Smooth muscle cell (in vitro differentiated cells): ENCODE data around the gene SLC9A9. TPM values are rescaled to one million over a fixed set of nuclear protein-coding genes. Genes with fewer than 3 reads are reported as not detected.

Source experiments
- DNase-seq: peaks from one replicate; lab custom pipeline; 2025; ENCODE audit not compliant: unreplicated experiment; lab: John Stamatoyannopoulos, UW
- H2AFZ ChIP-seq: fragments of 200-600 bp; sonication (generic); 2 replicates; pipeline ENCODE4 v1.6.0; 2016; ENCODE audit warnings: antibody characterized with exemption, low read depth, mild to moderate bottlenecking
- H3F3A ChIP-seq: fragments of 200-600 bp; sonication (generic); 2 replicates; pipeline ENCODE4 v1.6.0; 2017; ENCODE audit warnings: antibody characterized with exemption, low read depth
- H3K27ac ChIP-seq: fragments of 200-600 bp; sonication (generic); 2 replicates; pipeline ENCODE4 v1.5.1; 2016; ENCODE audit warnings: low read depth, mild to moderate bottlenecking
- H3K27me3 ChIP-seq: fragments of 200-600 bp; sonication (generic); 2 replicates; pipeline ENCODE4 v1.6.1; 2016; ENCODE audit warnings: low read depth, mild to moderate bottlenecking
- H3K36me3 ChIP-seq: fragments of 200-600 bp; sonication (generic); 2 replicates; pipeline ENCODE4 v1.5.1; 2016; ENCODE audit warnings: low read depth
- H3K4me1 ChIP-seq: fragments of 200-600 bp; sonication (generic); 2 replicates; pipeline ENCODE4 v1.5.1; 2016; ENCODE audit warnings: low read depth
- H3K4me2 ChIP-seq: fragments of 200-600 bp; sonication (generic); 2 replicates; pipeline ENCODE4 v1.6.0; 2016; ENCODE audit warnings: mild to moderate bottlenecking
- H3K4me3 ChIP-seq: fragments of 200-600 bp; sonication (generic); 2 replicates; pipeline ENCODE4 v1.5.1; 2016; ENCODE audit warnings: mild to moderate bottlenecking
- H3K79me2 ChIP-seq: fragments of 200-600 bp; sonication (generic); 2 replicates; pipeline ENCODE4 v1.6.0; 2016; ENCODE audit warnings: low read depth, mild to moderate bottlenecking
- H3K9ac ChIP-seq: fragments of 200-600 bp; sonication (generic); 2 replicates; pipeline ENCODE4 v1.6.0; 2016; ENCODE audit warnings: low read depth
- H3K9me3 ChIP-seq: fragments of 200-600 bp; sonication (generic); replicated peaks from 2 replicates; pipeline ENCODE4 v1.5.1; 2016; ENCODE audit warnings: low read depth
- H4K20me1 ChIP-seq: fragments of 200-600 bp; sonication (generic); 2 replicates; pipeline ENCODE4 v1.6.0; 2016; ENCODE audit warnings: low read depth
- WGBS: methylation state at CpG from one replicate; pipeline ENCODE4 v1.1.7; 2016; ENCODE audit warnings: low lambda C conversion rate; 5-methylcytosine and 5-hydroxymethylcytosine counted together
- polyA plus RNA-seq: library from polyadenylated mRNA; unstranded; fragments of >200 nt; fragmentation: Nextera tagmentation; extraction: Ambion mirVana; gene quantifications from 2 replicates; pipeline ENCODE4 v1.2.1, GENCODE V29; 2016
- total RNA-seq: library from RNA; depleted of rRNA; stranded (reverse); fragments of >200 nt; gene quantifications from 2 replicates; pipeline ENCODE4 v1.2.3, GENCODE V29; 2014
- TF ChIP-seq, protein P1 (sequence below): fragments of 200-600 bp; sonication (generic); IDR thresholded peaks from 2 replicates; pipeline ENCODE4 v1.5.1; 2017; ENCODE audit warnings: borderline replicate concordance, mild to moderate bottlenecking, antibody characterized with exemption; ENCODE audit not compliant: insufficient read depth, poor library complexity, severe bottlenecking

Gene SLC9A9
- total and polyA plus RNA-seq, 2 experiments from 2014 or later: 4.0 to 8.9 TPM

DNA sequence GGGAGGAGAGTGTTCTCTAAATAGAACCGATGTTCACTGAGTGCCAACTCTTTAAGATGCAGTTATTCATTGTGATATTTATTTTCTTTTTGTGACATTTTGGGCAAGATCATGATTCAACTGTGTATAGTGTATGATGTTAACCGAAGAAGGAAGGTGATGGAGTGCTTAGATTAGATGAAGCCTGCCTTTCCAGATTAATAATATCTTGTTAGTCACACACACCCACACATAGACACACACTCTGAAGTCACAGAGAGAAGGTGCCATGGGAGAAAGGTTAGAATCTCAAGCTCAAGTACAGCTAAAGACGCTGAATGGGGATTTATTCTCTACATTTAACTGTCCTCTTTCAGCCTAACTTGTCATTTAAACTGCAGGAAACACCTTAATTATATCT, 77.0 kb downstream of the SLC9A9 start:
- H4K20me1 ChIP-seq: no peaks in the 10 kb centered on the region
- no peaks in the 10 kb centered on the region for H3K36me3 ChIP-seq
- TF ChIP-seq, protein P1, sequence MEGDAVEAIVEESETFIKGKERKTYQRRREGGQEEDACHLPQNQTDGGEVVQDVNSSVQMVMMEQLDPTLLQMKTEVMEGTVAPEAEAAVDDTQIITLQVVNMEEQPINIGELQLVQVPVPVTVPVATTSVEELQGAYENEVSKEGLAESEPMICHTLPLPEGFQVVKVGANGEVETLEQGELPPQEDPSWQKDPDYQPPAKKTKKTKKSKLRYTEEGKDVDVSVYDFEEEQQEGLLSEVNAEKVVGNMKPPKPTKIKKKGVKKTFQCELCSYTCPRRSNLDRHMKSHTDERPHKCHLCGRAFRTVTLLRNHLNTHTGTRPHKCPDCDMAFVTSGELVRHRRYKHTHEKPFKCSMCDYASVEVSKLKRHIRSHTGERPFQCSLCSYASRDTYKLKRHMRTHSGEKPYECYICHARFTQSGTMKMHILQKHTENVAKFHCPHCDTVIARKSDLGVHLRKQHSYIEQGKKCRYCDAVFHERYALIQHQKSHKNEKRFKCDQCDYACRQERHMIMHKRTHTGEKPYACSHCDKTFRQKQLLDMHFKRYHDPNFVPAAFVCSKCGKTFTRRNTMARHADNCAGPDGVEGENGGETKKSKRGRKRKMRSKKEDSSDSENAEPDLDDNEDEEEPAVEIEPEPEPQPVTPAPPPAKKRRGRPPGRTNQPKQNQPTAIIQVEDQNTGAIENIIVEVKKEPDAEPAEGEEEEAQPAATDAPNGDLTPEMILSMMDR: no peak
- H3K4me1 ChIP-seq: no peaks in the 10 kb centered on the region
- H2AFZ ChIP-seq: no peak overlapping the region
- 79% methylated on average over 3 of the region's 3 CpGs for WGBS
- H3K79me2 ChIP-seq: no peaks in the 10 kb centered on the region
- no peak overlapping the region for H3K4me3 ChIP-seq
- no peaks in the 10 kb centered on the region for H3K27me3 ChIP-seq
- no peak overlapping the region for H3K27ac ChIP-seq
- no peaks in the 10 kb centered on the region for H3F3A ChIP-seq
- H3K9me3 ChIP-seq: no peaks in the 10 kb centered on the region
- H3K9ac ChIP-seq: no peak overlapping the region
- no peak overlapping the region for H3K4me2 ChIP-seq
- DNase-seq: no peak

DNA sequence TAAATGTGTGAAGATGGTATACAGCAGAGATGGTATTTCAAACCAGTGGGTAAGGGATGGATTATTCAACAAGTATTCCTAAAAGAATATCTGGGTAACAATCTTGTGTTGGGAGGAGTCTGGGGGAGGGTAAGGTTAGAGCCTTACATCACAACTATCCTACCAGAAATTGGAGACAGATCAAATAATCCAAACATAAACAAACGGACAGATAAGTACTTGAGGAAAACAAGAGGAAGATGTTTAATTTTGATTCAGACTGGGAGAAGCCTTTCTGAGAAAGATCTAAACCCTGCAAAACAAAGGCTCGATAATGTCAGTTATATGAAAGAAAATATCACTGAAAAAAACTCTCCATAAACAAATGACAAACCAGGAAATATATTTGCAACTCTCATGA, 77.9 kb downstream of the SLC9A9 start:
- DNase-seq: no peak

DNA sequence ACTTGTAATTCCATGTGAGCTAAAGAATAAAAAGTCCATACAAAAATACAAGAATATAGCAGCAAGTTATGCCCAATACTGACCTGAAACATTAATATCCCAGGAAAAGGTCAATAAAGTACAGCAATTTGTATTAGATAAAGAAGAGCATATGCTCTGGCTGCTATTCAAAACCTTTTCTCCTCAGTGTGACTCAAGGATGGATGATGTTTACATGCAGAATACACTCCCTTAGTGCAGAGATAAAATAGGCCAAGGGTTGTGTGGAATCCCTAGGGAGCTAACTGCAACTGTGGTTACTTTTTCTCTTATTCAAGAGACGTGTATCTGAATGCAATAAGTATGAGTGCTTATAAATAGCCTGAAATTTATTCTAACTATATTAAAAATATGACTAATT, 78.7 kb downstream of the SLC9A9 start:
- Histone ChIP-seq H3K4me1 (no peaks in the 10 kb centered on the region), H3K27ac (no peak overlapping the region), H3F3A (no peaks in the 10 kb centered on the region), H3K4me2 (no peak overlapping the region), H2AFZ (no peak overlapping the region), H3K27me3 (no peaks in the 10 kb centered on the region), H3K9me3 (no peaks in the 10 kb centered on the region), H3K9ac (no peak overlapping the region), H4K20me1 (no peaks in the 10 kb centered on the region), H3K4me3 (no peak overlapping the region), H3K79me2 (no peaks in the 10 kb centered on the region), H3K36me3 (no peaks in the 10 kb centered on the region)
- DNase-seq: no peak
- WGBS: 23% methylated on average over 1 of the region's 1 CpG
- TF ChIP-seq, protein P1: no peak

More for the DNA sequence above, 77.9 kb downstream of the SLC9A9 start:
- H3K4me3 ChIP-seq: no peak overlapping the region
- H3K27me3 ChIP-seq: no peaks in the 10 kb centered on the region
- no peaks in the 10 kb centered on the region for H3K79me2 ChIP-seq
- no peak overlapping the region for H2AFZ ChIP-seq
- H3F3A ChIP-seq: no peaks in the 10 kb centered on the region
- H3K9ac ChIP-seq: no peak overlapping the region
- TF ChIP-seq, protein P1: no peak
- no peaks in the 10 kb centered on the region for H4K20me1 ChIP-seq
- H3K27ac ChIP-seq: no peak overlapping the region
- H3K4me2 ChIP-seq: no peak overlapping the region
- WGBS: 83% methylated on average over 2 of the region's 2 CpGs
- no peaks in the 10 kb centered on the region for H3K9me3 ChIP-seq
- no peaks in the 10 kb centered on the region for H3K4me1 ChIP-seq
- H3K36me3 ChIP-seq: no peaks in the 10 kb centered on the region

DNA sequence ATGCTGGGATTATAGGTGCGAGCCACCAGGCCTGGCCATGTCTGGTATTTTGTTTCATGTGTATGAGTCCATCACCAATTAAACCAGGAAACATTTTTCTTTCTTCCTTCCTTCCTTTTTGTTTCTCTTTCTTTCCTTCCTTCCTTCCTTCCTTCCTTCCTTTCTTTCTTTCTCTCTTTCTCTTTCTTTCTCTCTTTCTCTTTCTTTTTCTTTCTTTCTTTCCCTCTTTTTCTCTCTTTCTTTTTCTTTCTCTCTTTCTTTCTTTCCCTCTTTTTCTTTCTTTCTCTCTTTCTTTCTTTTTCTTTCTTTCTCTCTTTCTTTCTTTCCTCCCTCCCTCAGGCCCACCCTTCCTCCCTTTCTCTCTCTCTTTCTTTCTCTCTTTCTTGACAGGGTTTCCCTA, 83.4 kb downstream of the SLC9A9 start:
- no peak overlapping the region for H3K9ac ChIP-seq
- no peaks in the 10 kb centered on the region for H3K9me3 ChIP-seq
- WGBS: 100% methylated on average over 1 of the region's 1 CpG
- no peak overlapping the region for H3K4me3 ChIP-seq
- DNase-seq: no peak
- H3K27ac ChIP-seq: no peak overlapping the region
- no peaks in the 10 kb centered on the region for H3K79me2 ChIP-seq
- no peaks in the 10 kb centered on the region for H3K36me3 ChIP-seq
- H4K20me1 ChIP-seq: no peaks in the 10 kb centered on the region
- TF ChIP-seq, protein P1: no peak
- H3K27me3 ChIP-seq: no peaks in the 10 kb centered on the region
- H3F3A ChIP-seq: no peaks in the 10 kb centered on the region
- no peaks in the 10 kb centered on the region for H3K4me1 ChIP-seq
- no peak overlapping the region for H2AFZ ChIP-seq
- no peak overlapping the region for H3K4me2 ChIP-seq
